AG09309 (cell line): Measurements from ENCODE around the gene SLC49A4.
A peak's percentile ranks its signal among the peaks of the same experiment; 100 is the strongest.

ENCODE experiments used
- DNase-seq: peaks from one replicate; pipeline ENCODE4 v3.0.0-alpha.2; 2010; ENCODE audit warnings: low read depth
- H3K4me3 ChIP-seq: 2 replicates; pipeline ENCODE4 v1.5.1; 2011; ENCODE audit warnings: mild to moderate bottlenecking, low read depth, low read length, moderate library complexity; ENCODE audit not compliant: control insufficient read depth
- CTCF ChIP-seq: IDR thresholded peaks from 2 replicates; pipeline ENCODE4 v1.5.1; 2011; ENCODE audit warnings: mild to moderate bottlenecking, low read depth, low read length, inconsistent platforms; ENCODE audit not compliant: insufficient read depth, control insufficient read depth; ENCODE audit errors: missing control alignments

SLC49A4 gene

GRCh38 chr3:122803977-122804376 lies 9.1 kb downstream of the SLC49A4 start:
- H3K4me3 ChIP-seq, result no peak overlapping the region
- DNase-seq, result no peak
- no peak for TF ChIP-seq CTCF

- no peak overlapping the region for H3K4me3 ChIP-seq
- no peak for DNase-seq
- TF ChIP-seq CTCF, result no peak
Measured at GRCh38 chr3:122810734-122811133, 15.9 kb downstream of the SLC49A4 start.

GRCh38 chr3:122816587-122816986 lies 21.7 kb downstream of the SLC49A4 start:
- no peak for DNase-seq
- H3K4me3 ChIP-seq, result no peak overlapping the region
- no peak for TF ChIP-seq CTCF

GRCh38 chr3:122824465-122825381 lies 29.9 kb downstream of the SLC49A4 start:
- H3K4me3 ChIP-seq, result no peak overlapping the region
- TF ChIP-seq CTCF, result no peak
- peak; percentile 3 for DNase-seq

GRCh38 chr3:122825460-122825859 lies 30.6 kb downstream of the SLC49A4 start:
- H3K4me3 ChIP-seq, result no peak overlapping the region
- no peak for TF ChIP-seq CTCF
- DNase-seq, result no peak

GRCh38 chr3:122826278-122826677 lies 31.4 kb downstream of the SLC49A4 start:
- TF ChIP-seq CTCF, result no peak
- DNase-seq, result no peak
- no peak overlapping the region for H3K4me3 ChIP-seq
